K562 (cell line): ENCODE measurements around the gene C1QTNF7. TPM values are rescaled to one million over a fixed set of nuclear protein-coding genes. Genes with fewer than 3 reads are reported as not detected.

Experiments used
- ATAC-seq: fragments of 200-7000 bp; cut with Tn5 transposase; 3 replicates; pipeline ENCODE4 v1.9.1; 2020; ENCODE audit warnings: moderate library complexity
- BruUV-seq: library from RNA; stranded (reverse); fragments of 400-500 nt; replicated peaks from 2 replicates; lab custom pipeline; 2021; lab: Mats Ljungman, UMichigan
- CTCF ChIA-PET: fragments of 300-600 bp; formaldehyde crosslinking; extraction: SDS; loops from one replicate; lab custom pipeline; 2021; ENCODE audit warnings: low intra/inter-chr PET ratio; lab: Yijun Ruan, JAX
- POLR2A ChIA-PET: fragments of 300-600, 350-650 bp; sonication (Branson Sonifier 250); formaldehyde crosslinking; extraction: SDS; loops from one replicate; lab custom pipeline; 2021; ENCODE audit warnings: antibody characterized with exemption, inconsistent platforms; lab: Yijun Ruan, JAX
- DNase-seq, 4 experiments: peaks; one replicate each; pipeline versions ENCODE4 v3.0.0 to v3.0.0-alpha.2; 2011 to 2018; ENCODE audit warnings: low spot score in 3 of 4, mixed read lengths in 3 of 4; ENCODE audit errors: extremely low read depth in 1 of 4
- FAIRE-seq: peaks from 2 replicates; lab custom pipeline; 2011; peaks lifted over from hg19 to GRCh38; lab: Jason Lieb, UNC
- H2AFZ ChIP-seq: 2 replicates; pipeline ENCODE4 v1.6.0; 2011; ENCODE audit warnings: low read depth, low read length, control low read depth, inconsistent platforms
- H3K27ac ChIP-seq: fragments of 200-600 bp; 3 replicates; pipeline ENCODE4 v1.8.0; 2011; ENCODE audit warnings: low read depth, mild to moderate bottlenecking, control low read depth, inconsistent platforms, low read length, moderate library complexity, mixed read lengths; ENCODE audit errors: extremely low read depth
- H3K27me3 ChIP-seq, 2 experiments: fragments of 300-600 bp in 1 of 2; 2 replicates in 1 of 2; 3 replicates in 1 of 2; pipeline versions ENCODE4 v1.6.0 to v1.8.0; 2011; ENCODE audit warnings: inconsistent platforms in 2 of 2, low read length in 2 of 2, mild to moderate bottlenecking in 1 of 2, mixed read lengths in 1 of 2, moderate library complexity in 1 of 2; ENCODE audit not compliant: control insufficient read depth in 2 of 2, insufficient read depth in 2 of 2
- H3K36me3 ChIP-seq: fragments of 300-600 bp; 3 replicates; pipeline ENCODE4 v1.8.0; 2011; ENCODE audit warnings: mild to moderate bottlenecking, low read length, inconsistent platforms; ENCODE audit not compliant: control insufficient read depth, insufficient read depth
- H3K4me1 ChIP-seq, 2 experiments: fragments of 200-600 bp in 1 of 2; replicated peaks in 1 of 2; 2 replicates in 1 of 2; 3 replicates in 1 of 2; pipeline versions ENCODE4 v1.5.1 to v1.8.0; 2011; ENCODE audit warnings: inconsistent platforms in 2 of 2, low read length in 2 of 2, mild to moderate bottlenecking in 1 of 2, mixed read lengths in 1 of 2, moderate library complexity in 1 of 2; ENCODE audit not compliant: control insufficient read depth in 2 of 2, insufficient read depth in 2 of 2
- H3K4me2 ChIP-seq: 2 replicates; pipeline ENCODE4 v1.6.1; 2011; ENCODE audit warnings: low read length, control low read depth, inconsistent platforms, mixed read lengths; ENCODE audit not compliant: insufficient read depth
- H3K4me3 ChIP-seq: fragments of 200-600 bp; sonication (generic), shearing (Covaris generic); 2 replicates; pipeline ENCODE4 v1.5.1; 2016; ENCODE audit warnings: control low read depth, inconsistent platforms
- H3K79me2 ChIP-seq: fragments of 200-600 bp; 3 replicates; pipeline ENCODE4 v1.8.0; 2011; ENCODE audit warnings: low read length, inconsistent platforms; ENCODE audit not compliant: control insufficient read depth, insufficient read depth
- H3K9ac ChIP-seq, 2 experiments: 2 replicates each; pipeline versions ENCODE4 v1.6.0 to v1.6.1; 2011; ENCODE audit warnings: low read depth in 2 of 2, low read length in 2 of 2, control low read depth in 1 of 2, inconsistent platforms in 1 of 2, mild to moderate bottlenecking in 1 of 2, mixed read lengths in 1 of 2; ENCODE audit not compliant: insufficient read depth in 1 of 2
- H3K9me1 ChIP-seq: one replicate; pipeline ENCODE4 v1.6.0; 2011; ENCODE audit warnings: inconsistent platforms, mild to moderate bottlenecking, low read length, moderate library complexity; ENCODE audit not compliant: control insufficient read depth, insufficient read depth
- H3K9me3 ChIP-seq: replicated peaks from 2 replicates; pipeline ENCODE4 v1.5.1; 2011; ENCODE audit warnings: low read depth, low read length, inconsistent platforms; ENCODE audit not compliant: control insufficient read depth, insufficient read depth
- H4K20me1 ChIP-seq: replicated peaks from 2 replicates; pipeline ENCODE4 v1.6.1; 2011; ENCODE audit warnings: low read length, inconsistent platforms, mixed read lengths; ENCODE audit not compliant: control insufficient read depth, insufficient read depth
- E2F5 ChIP-seq: sonication (generic); formaldehyde crosslinking; IDR thresholded peaks from 2 replicates; pipeline ENCODE4 v1.8.0; 2022; ENCODE audit warnings: mild to moderate bottlenecking, missing genetic modification reagents
- ELF1 ChIP-seq: fragments of 200-800 bp; sonication (Bioruptor generic); IDR thresholded peaks from 2 replicates; pipeline ENCODE4 v1.6.1; 2016; ENCODE audit warnings: missing genetic modification characterization, missing compliant biosample characterization
- HDAC6 ChIP-seq: IDR thresholded peaks from 2 replicates; pipeline ENCODE4 v1.6.1; 2012; ENCODE audit warnings: low read depth, mild to moderate bottlenecking, control low read depth, inconsistent platforms, low read length, moderate library complexity
- HNRNPUL1 ChIP-seq: fragments of 200-400 bp; formaldehyde crosslinking; IDR thresholded peaks from 2 replicates; pipeline ENCODE4 v1.6.1; 2017; ENCODE audit warnings: low read length
- KLF16 ChIP-seq: IDR thresholded peaks from 2 replicates; pipeline ENCODE4 v1.6.1; 2016; ENCODE audit warnings: antibody characterized with exemption
- MAFG ChIP-seq: fragments of 450-650 bp; conservative IDR thresholded peaks from 2 replicates; pipeline ENCODE4 v1.6.1; 2016; ENCODE audit warnings: missing genetic modification characterization, missing compliant biosample characterization
- SIN3B ChIP-seq: fragments of 450-650 bp; IDR thresholded peaks from 2 replicates; pipeline ENCODE4 v1.6.1; 2017; ENCODE audit warnings: low read depth, mild to moderate bottlenecking, moderate library complexity
- SMARCB1 ChIP-seq: IDR thresholded peaks from 2 replicates; pipeline ENCODE4 v1.6.1; 2011; ENCODE audit warnings: improper control_type of control experiment, low read depth; ENCODE audit not compliant: insufficient read length
- ZFX ChIP-seq: sonication (generic); formaldehyde crosslinking; IDR thresholded peaks from 2 replicates; pipeline ENCODE4 v1.8.0; 2022; ENCODE audit warnings: mild to moderate bottlenecking, missing genetic modification reagents, moderate library complexity
- ZNF175 ChIP-seq: fragments of 200-800 bp; sonication (Bioruptor generic); IDR thresholded peaks from 2 replicates; pipeline ENCODE4 v1.6.1; 2016; ENCODE audit warnings: low read depth, mild to moderate bottlenecking, missing genetic modification characterization, missing compliant biosample characterization
- ZNF232 ChIP-seq: sonication (generic); formaldehyde crosslinking; IDR thresholded peaks from 2 replicates; pipeline ENCODE4 v1.8.0; 2022; ENCODE audit warnings: mild to moderate bottlenecking, missing genetic modification reagents
- ZNF561 ChIP-seq: fragments of 450-650 bp; formaldehyde crosslinking; conservative IDR thresholded peaks from 2 replicates; pipeline ENCODE4 v1.4.0; 2020; ENCODE audit warnings: mild to moderate bottlenecking, moderate library complexity
- WGBS: fragments of 100-300 bp; shearing (Covaris generic); methylation state at CpG from one replicate; pipeline ENCODE4 v1.1.6; 2016; ENCODE audit warnings: low coverage, mixed read lengths; ENCODE audit not compliant: insufficient coverage; ENCODE audit errors: missing lambda C conversion rate; 5-methylcytosine and 5-hydroxymethylcytosine counted together
- in situ Hi-C: fragments of 300-500 bp; cut with MboI; formaldehyde crosslinking; loops from 4 replicates; pipeline ENCODE4 v1.15.0; 2018; ENCODE audit warnings: inconsistent platforms, mixed read lengths
- intact Hi-C: fragments of 100-400 bp; cut with micrococcal nuclease; formaldehyde crosslinking; loops from 2 replicates; pipeline ENCODE4 v1.14.2; 2022
- polyA plus RNA-seq, 8 experiments: library from polyadenylated mRNA; depleted of rRNA in 4 of 8; stranded (reverse) in 5 of 8; unstranded in 3 of 8; fragments of >200 nt; fragmentation: Nextera tagmentation in 2 of 8; fragmentation: Illumina TruSeq in 1 of 8; extraction: Ambion mirVana in 2 of 8; extraction: Trizol in 1 of 8; gene quantifications; 2 replicates each; pipeline versions ENCODE4 v1.2.1 to v1.2.3, GENCODE V29; 2011 to 2014; ENCODE audit warnings: inconsistent platforms in 1 of 8, missing spikeins in 1 of 8
- total RNA-seq, 7 experiments: library from RNA; depleted of rRNA in 6 of 7; stranded (reverse); fragments of >200 nt in 6 of 7; fragmentation: Illumina TruSeq in 2 of 7; extraction: Trizol in 2 of 7; gene quantifications; 2 replicates each; pipeline versions ENCODE4 v1.2.1 to v1.2.3, GENCODE V29; 2011 to 2021; ENCODE audit warnings: low replicate concordance in 1 of 7

C1QTNF7 gene
- total and polyA plus RNA-seq, 9 of the 15 experiments (the other 6 are each of a cell fraction or from before 2014, with no cell fraction given) = not detected

- CTCF ChIA-PET = no interaction called here
- FAIRE-seq = peak; percentile 15
- intact Hi-C loops = no loop called here
Measured at GRCh38 chr4:15418956-15419355, 8.9 kb upstream of the C1QTNF7 start.

More at GRCh38 chr4:15418956-15419355, 8.9 kb upstream of the C1QTNF7 start:
- Histone ChIP-seq H3K9me3 (no peaks in the 10 kb centered on the region), H4K20me1 (no peaks in the 10 kb centered on the region), H2AFZ (no peak overlapping the region), H3K27me3 (no peaks in the 10 kb centered on the region), H3K9ac (no peak overlapping the region), H3K9me1 (no peaks in the 10 kb centered on the region), H3K4me2 (no peak overlapping the region), H3K36me3 (no peaks in the 10 kb centered on the region), H3K4me1 (no peaks in the 10 kb centered on the region), H3K4me3 (no peak overlapping the region), H3K79me2 (no peaks in the 10 kb centered on the region), H3K27ac (no peak overlapping the region)
- DNase-seq = no peak
- TF ChIP-seq SIN3B (no peak), ZNF175 (no peak), ZNF232 (no peak), HDAC6 (no peak), HNRNPUL1 (no peak), SMARCB1 (no peak), E2F5 (no peak), MAFG (tag) (no peak), ELF1 (tag) (no peak), ZNF561 (CRISPR knock-in tag) (no peak), KLF16 (no peak), ZFX (CRISPR knock-in tag) (no peak)
- POLR2A ChIA-PET = no interaction called here
- BruUV-seq = no TSS peak
- ATAC-seq = no peak
- in situ Hi-C loops = no loop called here
- WGBS = 0% methylated on average over 2 of the region's 2 CpGs
